ENCODE measurements around the gene TNFRSF1A.

Gene TNFRSF1A

GRCh38 chr12:6322352-6322751 is 19.5 kb downstream of the TNFRSF1A start:
- no peak for DNase-seq

- DNase-seq: no peak
Measured at GRCh38 chr12:6321905-6322304, 20.0 kb downstream of the TNFRSF1A start.

- DNase-seq: no peak
Measured at GRCh38 chr12:6319446-6319845, 22.4 kb downstream of the TNFRSF1A start.

GRCh38 chr12:6318440-6318879 is 23.4 kb downstream of the TNFRSF1A start:
- no peak for DNase-seq

- DNase-seq: no peak
Measured at GRCh38 chr12:6317693-6318439, 24.0 kb downstream of the TNFRSF1A start.

- no peak for DNase-seq
Measured at GRCh38 chr12:6316921-6317692, 24.8 kb downstream of the TNFRSF1A start.

GRCh38 chr12:6315704-6316597 is 25.9 kb downstream of the TNFRSF1A start:
- no peak for DNase-seq

- DNase-seq: no peak
Measured at GRCh38 chr12:6315184-6315583, 26.7 kb downstream of the TNFRSF1A start.

- no peak for DNase-seq
Measured at GRCh38 chr12:6314776-6315175, 27.1 kb downstream of the TNFRSF1A start.

- no peak for DNase-seq
Measured at GRCh38 chr12:6313326-6313940, 28.4 kb downstream of the TNFRSF1A start.

- no peak for DNase-seq
Measured at GRCh38 chr12:6312529-6313325, 29.1 kb downstream of the TNFRSF1A start.

GRCh38 chr12:6311822-6312528 is 29.9 kb downstream of the TNFRSF1A start:
- DNase-seq: no peak

GRCh38 chr12:6310771-6311610 is 30.9 kb downstream of the TNFRSF1A start:
- no peak for DNase-seq

GRCh38 chr12:6307529-6307928 is 34.3 kb downstream of the TNFRSF1A start:
- no peak for DNase-seq

- DNase-seq: no peak
Measured at GRCh38 chr12:6306599-6307220, 35.2 kb downstream of the TNFRSF1A start.

- DNase-seq: no peak
Measured at GRCh38 chr12:6306151-6306550, 35.7 kb downstream of the TNFRSF1A start.

GRCh38 chr12:6303071-6303470 is 38.8 kb downstream of the TNFRSF1A start:
- DNase-seq: no peak

- DNase-seq: no peak
Measured at GRCh38 chr12:6302621-6303020, 39.3 kb downstream of the TNFRSF1A start.

- DNase-seq: no peak
Measured at GRCh38 chr12:6301721-6302120, 40.2 kb downstream of the TNFRSF1A start.

- DNase-seq: no peak
Measured at GRCh38 chr12:6297170-6297569, 44.7 kb downstream of the TNFRSF1A start.
